Ovary (tissue), 9 donors: ENCODE measurements around the gene KIAA1671. TPM values are rescaled to one million over a fixed set of nuclear protein-coding genes. Genes with fewer than 3 reads are reported as not detected.
A peak's percentile ranks its signal among the peaks of the same experiment; 100 is the strongest.

ENCODE experiments used
- DNase-seq, 5 donors: peaks; one replicate each; pipeline ENCODE4 v3.0.0-alpha.2; 2019 to 2020
- H3K27ac ChIP-seq, 2 donors: fragments of 200-600 bp; one replicate each; pipeline versions ENCODE4 v1.5.1 to v1.8.0; 2019 to 2022
- H3K27me3 ChIP-seq: fragments of 200-600 bp; one replicate; pipeline ENCODE4 v1.8.0; 2022
- H3K36me3 ChIP-seq: fragments of 200-600 bp; sonication (generic); one replicate; pipeline ENCODE4 v1.5.1; 2019
- H3K4me1 ChIP-seq: one replicate; pipeline ENCODE4 v1.8.1; 2013; ENCODE audit warnings: mild to moderate bottlenecking, moderate library complexity; ENCODE audit not compliant: insufficient read depth
- H3K4me3 ChIP-seq: fragments of 200-600 bp; sonication (generic); one replicate; pipeline ENCODE4 v1.5.1; 2017
- H3K9me3 ChIP-seq, 2 donors: fragments of 200-600 bp in 1 of 2; sonication (generic) in 1 of 2; one replicate each; pipeline versions ENCODE4 v1.5.1 to v1.8.1; 2013 to 2019; ENCODE audit warnings: mild to moderate bottlenecking in 1 of 2, moderate library complexity in 1 of 2
- CTCF ChIP-seq, 3 donors: fragments of 450-650 bp in 2 of 3; fragments of 200-600 bp in 1 of 3; IDR thresholded peaks; one replicate each; pipeline versions ENCODE4 v1.5.1 to v1.8.0; 2016 to 2022; ENCODE audit warnings: antibody characterized with exemption in 3 of 3, mild to moderate bottlenecking in 1 of 3
- EP300 ChIP-seq: sonication (generic); formaldehyde crosslinking; IDR thresholded peaks from one replicate; pipeline ENCODE4 v1.6.1; 2017; ENCODE audit warnings: antibody characterized with exemption
- POLR2A ChIP-seq: fragments of 450-650 bp; IDR thresholded peaks from one replicate; pipeline ENCODE4 v1.6.1; 2017; ENCODE audit warnings: antibody characterized with exemption, mild to moderate bottlenecking, moderate library complexity
- WGBS, 3 donors: extraction: QIAGEN DNeasy Blood & Tissue Kit in 1 of 3; methylation state at CpG; one replicate each; pipeline versions ENCODE4 v1.1.5 to v1.1.7; 2013 to 2017; 5-methylcytosine and 5-hydroxymethylcytosine counted together
- intact Hi-C, 4 donors: fragments of 100-400 bp; cut with DNase I; formaldehyde crosslinking; loops; one replicate each; pipeline versions ENCODE4 v1.11.0 to v1.15.1; 2022 to 2023
- polyA plus RNA-seq, 2 donors: library from polyadenylated mRNA; stranded (reverse); fragments of 200-250 nt in 1 of 2; fragments of 350-450 nt in 1 of 2; fragmentation: Illumina TruSeq in 1 of 2; extraction: RNeasy Lipid Tissue Mini Kit (QIAGEN cat#74804) in 1 of 2; gene quantifications; one replicate each; pipeline ENCODE4 v1.2.3, GENCODE V29; 2013 to 2014
- total RNA-seq, 7 donors: library from RNA; depleted of rRNA in 2 of 7; stranded (reverse); fragments of >200 nt in 2 of 7; fragmentation: NEBNext Ultra II Directional in 3 of 7; extraction: Animal tissue kit (Norgen Biotek cat#: 25700) in 3 of 7; gene quantifications; one replicate each; pipeline versions ENCODE4 v1.1.0 to v1.2.4, GENCODE V29; 2016 to 2023
- donor health status: DM: no; HTN: no; CAD: no; lungs with moderate emphysema.
- donor health status: DM: no; HTN: no; CAD: no.
- donor health status: Bipolar disorder and iron deficiency.
- donor health status: DM: yes; HTN: yes; CAD: no.
- donor health status: DM: no; HTN: no; CAD: no.
- donor health status: DM: yes; HTN: yes; CAD: no.

Gene KIAA1671
- total and polyA plus RNA-seq, 9 donors = 9.8 to 27.9 (median 24.5) TPM

DNA sequence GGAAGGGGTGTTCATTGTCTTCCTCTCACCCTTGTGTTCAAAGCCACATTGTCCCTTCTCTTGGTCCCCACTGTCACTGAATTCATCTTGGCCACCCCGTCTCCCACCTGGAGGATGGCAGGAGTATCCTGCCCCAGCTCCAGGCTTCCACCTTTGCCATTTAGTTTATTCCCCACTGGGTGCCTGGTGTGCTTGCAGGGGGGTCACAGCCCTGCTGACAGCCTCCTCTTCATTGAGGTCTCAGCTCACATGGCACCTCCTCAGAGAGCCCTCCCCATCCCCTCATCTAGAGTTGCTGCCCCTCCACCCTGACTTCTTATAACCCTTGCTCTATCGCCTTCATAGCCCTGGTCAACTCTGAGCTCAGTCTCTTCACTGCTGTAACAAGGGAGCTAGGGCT lies 36.6 kb downstream of the KIAA1671 start:
- intact Hi-C loops = no loop called here
- Histone ChIP-seq H3K9me3 (no peaks in the 10 kb centered on the region), H3K27ac (peak overlapping the region in 1 of 2 donors; percentile 75), H3K27me3 (no peaks in the 10 kb centered on the region), H3K4me1 (peaks cover 11% of the 10 kb centered on the region), H3K36me3 (no peaks in the 10 kb centered on the region), H3K4me3 (no peak overlapping the region)
- TF ChIP-seq CTCF (IDR thresholded peaks at IDR 0.05) (no peak), EP300 (no peak), POLR2A (no peak)
- WGBS, 3 donors = 63 to 77% (median 71%) methylated on average over 2 of the region's 2 CpGs
- DNase-seq = no peak

- DNase-seq = peak; percentile 40 to 60 (median 40)
- H3K4me1 ChIP-seq = peaks cover 11% of the 10 kb centered on the region
- peak overlapping the region; percentile 2 to 75 for H3K27ac ChIP-seq
- intact Hi-C loops = no loop called here
- no peak overlapping the region for H3K4me3 ChIP-seq
- H3K36me3 ChIP-seq = no peaks in the 10 kb centered on the region
- TF ChIP-seq CTCF (IDR thresholded peaks at IDR 0.05) (no peak), EP300 (no peak), POLR2A (no peak)
- no peaks in the 10 kb centered on the region for H3K9me3 ChIP-seq
- no peaks in the 10 kb centered on the region for H3K27me3 ChIP-seq
- 2 to 9% (median 3%) methylated on average over 5 of the region's 5 CpGs for WGBS, 3 donors
These were observed 37.0 kb downstream of the KIAA1671 start for GRCh38 chr22:24989541-24989951.

GRCh38 chr22:24990344-24990905 lies 37.9 kb downstream of the KIAA1671 start:
- no peak overlapping the region for H3K4me3 ChIP-seq
- peak in 1 of 5 donors; percentile 52 for DNase-seq
- intact Hi-C loops = no loop called here
- no peaks in the 10 kb centered on the region for H3K27me3 ChIP-seq
- H3K9me3 ChIP-seq = no peaks in the 10 kb centered on the region
- H3K27ac ChIP-seq = peak overlapping the region in 1 of 2 donors; percentile 75
- H3K36me3 ChIP-seq = no peaks in the 10 kb centered on the region
- peaks cover 11% of the 10 kb centered on the region for H3K4me1 ChIP-seq
- no peak for TF ChIP-seq CTCF (IDR thresholded peaks at IDR 0.05)
- no peak for TF ChIP-seq EP300
- no peak for TF ChIP-seq POLR2A
- 88 to 96% (median 93%) methylated on average over 10 of the region's 10 CpGs for WGBS, 3 donors

DNA sequence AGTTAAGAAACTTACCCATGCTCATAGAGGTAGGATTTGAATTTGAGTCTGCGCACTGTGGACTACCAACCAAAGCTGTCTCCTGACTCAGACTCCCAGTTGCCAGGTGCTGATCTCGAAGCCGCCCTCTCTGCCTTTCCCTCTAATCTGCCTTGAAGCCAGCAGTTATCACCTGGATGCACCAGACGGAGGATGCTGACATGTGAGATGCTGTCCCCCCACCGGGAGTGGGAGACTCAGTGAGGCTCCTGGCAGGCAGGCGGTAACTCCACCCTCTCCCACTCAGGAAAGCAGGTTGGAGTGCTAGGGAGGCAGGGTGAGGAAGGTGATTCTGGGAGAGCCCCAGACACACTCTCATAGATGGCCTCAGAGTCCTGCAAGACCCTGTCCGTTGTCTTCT lies 40.4 kb downstream of the KIAA1671 start:
- H3K27me3 ChIP-seq = no peaks in the 10 kb centered on the region
- no peak overlapping the region for H3K4me3 ChIP-seq
- TF ChIP-seq EP300 (no peak), CTCF (IDR thresholded peaks at IDR 0.05) (no peak), POLR2A (no peak)
- H3K4me1 ChIP-seq = peaks cover 10% of the 10 kb centered on the region
- intact Hi-C loops = no loop called here
- no peak for DNase-seq
- no peaks in the 10 kb centered on the region for H3K36me3 ChIP-seq
- no peaks in the 10 kb centered on the region for H3K9me3 ChIP-seq
- no peak overlapping the region for H3K27ac ChIP-seq
- WGBS, 3 donors = 79 to 92% (median 81%) methylated on average over 7 of the region's 7 CpGs
